Left renal cortex interstitium (tissue), 4 donors: Measurements from ENCODE around the gene DRC1. TPM values are rescaled to one million over a fixed set of nuclear protein-coding genes. Genes with fewer than 3 reads are reported as not detected.

Experiments used
- DNase-seq, 4 donors: peaks; one replicate each; pipeline ENCODE4 v3.0.0-alpha.2; 2013; ENCODE audit warnings: low read depth in 4 of 4, low spot score in 2 of 4, missing footprints in 1 of 4
- polyA plus RNA-seq, 4 donors: library from polyadenylated mRNA; unstranded; fragments of 120-200 nt; gene quantifications; one replicate each; pipeline ENCODE4 v1.2.1, GENCODE V29; 2013; ENCODE audit not compliant: insufficient read length in 4 of 4

The DRC1 gene
- polyA plus RNA-seq, 4 donors, result 2.4 to 3.8 (median 3.0) TPM

GRCh38 chr2:26488463-26489212 lies 86.9 kb downstream of the DRC1 start:
- DNase-seq, result no peak

GRCh38 chr2:26489213-26489850 lies 87.6 kb downstream of the DRC1 start:
- DNase-seq, result no peak

DNA sequence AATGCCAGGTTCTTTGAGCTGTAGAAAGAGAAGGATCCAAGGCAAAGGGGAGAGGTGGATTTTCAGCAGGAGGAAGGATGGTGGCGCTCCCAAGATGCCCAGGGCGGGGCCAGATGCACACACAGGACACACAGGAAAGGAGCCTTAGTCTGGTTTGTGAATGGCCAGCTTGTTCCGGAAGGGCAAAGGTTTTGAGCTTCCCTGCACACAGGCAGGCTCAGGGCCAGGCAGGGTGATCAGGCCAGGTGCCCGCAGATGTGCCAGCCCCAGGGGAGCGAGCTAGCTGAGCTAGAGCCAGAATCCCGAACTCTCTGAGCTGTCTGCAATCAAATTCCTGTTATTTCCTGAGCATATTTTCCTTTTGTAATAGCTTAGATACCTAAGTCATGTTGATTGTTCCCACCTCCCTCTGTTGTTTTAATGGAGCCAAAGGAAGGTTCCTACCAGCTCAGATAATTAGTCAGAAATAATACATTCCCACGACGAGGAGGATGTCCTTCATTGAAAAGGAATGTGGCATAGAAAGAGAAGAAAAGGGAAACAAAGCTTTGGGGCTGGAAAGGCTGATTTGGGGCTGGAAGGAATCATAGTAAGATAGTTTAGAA lies 89.9 kb downstream of the DRC1 start:
- DNase-seq, result no peak

- DNase-seq, result no peak
Measured at GRCh38 chr2:26492749-26493515, 91.2 kb downstream of the DRC1 start.

DNA sequence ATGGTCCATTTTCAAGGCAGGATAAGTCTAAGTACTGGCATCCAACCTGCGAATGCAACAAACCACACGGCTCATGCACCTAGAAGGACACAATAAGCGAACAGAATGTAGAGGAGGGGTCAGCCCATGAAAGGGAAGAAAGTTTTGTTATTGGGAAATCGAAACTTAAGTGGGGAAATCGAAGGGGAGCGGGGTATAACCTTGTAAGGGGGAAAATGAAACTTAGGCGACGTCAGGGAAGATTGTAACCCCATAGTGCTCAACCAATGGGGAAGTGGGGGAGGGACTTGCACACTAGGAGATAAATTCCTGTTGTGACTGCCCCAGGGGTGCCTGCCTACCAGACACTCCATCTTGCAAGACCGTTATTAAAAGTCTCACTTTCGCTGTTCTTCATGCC lies 91.8 kb downstream of the DRC1 start:
- no peak for DNase-seq

DNA sequence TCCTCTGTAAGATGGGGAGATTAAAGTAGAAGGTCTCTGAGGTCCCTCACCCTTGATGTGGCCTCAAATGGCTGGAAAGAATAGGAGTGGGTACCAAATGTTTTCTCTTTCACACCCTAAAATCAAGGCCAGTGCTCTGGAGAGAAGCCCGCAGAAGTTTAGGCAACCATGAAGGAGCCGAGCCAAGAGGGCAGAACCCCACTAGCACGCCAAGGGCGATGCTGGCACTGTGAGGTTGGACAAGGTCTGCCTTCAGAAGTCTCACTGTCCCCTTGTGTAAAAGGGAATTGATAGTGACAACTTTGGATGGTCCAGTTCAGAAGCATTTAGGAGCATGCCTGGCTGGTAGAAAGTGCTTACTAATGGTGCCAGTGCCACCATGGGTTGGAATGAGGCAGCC lies 92.5 kb downstream of the DRC1 start:
- no peak for DNase-seq

DNA sequence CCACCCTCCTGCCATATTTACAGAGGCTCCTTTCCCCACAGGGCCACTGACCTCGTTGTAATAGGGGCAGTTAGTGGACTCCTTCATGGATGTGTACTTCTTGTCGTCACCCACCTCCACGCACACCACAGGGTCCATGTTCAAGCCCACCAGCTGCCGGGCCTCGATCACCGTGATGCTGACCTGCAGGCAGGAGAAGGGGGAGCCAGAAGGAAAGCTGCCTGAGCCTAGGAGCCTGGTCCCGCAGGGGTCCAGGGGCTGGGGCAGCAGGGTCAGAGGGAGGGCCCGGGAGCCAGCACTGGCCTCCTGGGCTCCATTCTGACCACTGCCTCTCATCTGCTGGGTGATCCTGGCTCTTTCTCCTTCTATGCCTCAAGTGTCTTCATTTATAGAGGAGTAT lies 93.2 kb downstream of the DRC1 start:
- no peak for DNase-seq

DNA sequence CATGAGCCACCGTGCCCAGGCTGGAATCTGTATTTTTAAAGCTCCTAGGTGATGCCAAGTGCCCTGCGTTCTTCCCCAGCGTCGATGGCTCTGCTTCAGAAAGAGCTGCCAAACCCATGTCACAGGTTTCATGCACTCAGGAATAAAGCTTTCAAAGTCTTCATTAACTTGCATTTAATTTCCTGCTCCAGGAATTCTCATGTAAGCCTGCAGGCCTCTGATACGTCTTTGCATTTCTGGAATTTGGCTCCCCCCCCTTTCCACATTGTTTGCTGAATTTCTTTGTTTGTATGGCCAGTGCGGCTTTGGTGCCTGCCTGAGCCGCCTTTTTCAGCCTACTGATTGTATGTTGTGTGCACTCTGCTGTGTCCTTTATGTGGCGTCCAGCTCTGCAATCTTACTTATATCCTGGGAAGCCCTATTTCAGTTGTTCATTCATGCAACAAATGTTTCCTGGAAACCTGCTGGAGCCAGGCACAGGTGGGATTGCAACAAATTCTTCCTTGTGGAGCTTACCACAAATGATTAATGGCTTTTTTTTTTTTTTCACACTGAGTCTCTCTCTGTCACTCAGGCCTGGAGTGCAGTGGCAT lies 94.1 kb downstream of the DRC1 start:
- peak; percentile 48 to 66 (median 48) for DNase-seq

DNA sequence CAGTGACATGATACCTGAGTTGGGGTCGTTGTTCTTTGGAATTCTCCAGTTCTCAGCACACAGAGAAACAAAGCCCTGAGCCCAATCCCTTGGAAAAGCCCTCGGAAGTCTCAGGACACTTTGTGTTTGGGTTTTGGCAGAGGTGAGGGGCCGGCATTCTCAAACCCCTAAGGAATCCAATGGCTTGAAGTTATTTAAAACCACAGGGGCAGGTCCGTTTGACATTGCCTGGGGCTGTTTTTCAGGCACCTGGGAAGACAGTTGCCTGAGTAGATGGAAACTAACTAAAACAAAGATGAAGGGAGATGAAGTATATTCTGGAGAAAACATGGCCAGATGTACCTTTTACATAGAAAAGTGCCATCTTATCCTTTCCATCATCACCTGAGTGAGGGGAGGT lies 98.7 kb downstream of the DRC1 start:
- DNase-seq, result no peak

DNA sequence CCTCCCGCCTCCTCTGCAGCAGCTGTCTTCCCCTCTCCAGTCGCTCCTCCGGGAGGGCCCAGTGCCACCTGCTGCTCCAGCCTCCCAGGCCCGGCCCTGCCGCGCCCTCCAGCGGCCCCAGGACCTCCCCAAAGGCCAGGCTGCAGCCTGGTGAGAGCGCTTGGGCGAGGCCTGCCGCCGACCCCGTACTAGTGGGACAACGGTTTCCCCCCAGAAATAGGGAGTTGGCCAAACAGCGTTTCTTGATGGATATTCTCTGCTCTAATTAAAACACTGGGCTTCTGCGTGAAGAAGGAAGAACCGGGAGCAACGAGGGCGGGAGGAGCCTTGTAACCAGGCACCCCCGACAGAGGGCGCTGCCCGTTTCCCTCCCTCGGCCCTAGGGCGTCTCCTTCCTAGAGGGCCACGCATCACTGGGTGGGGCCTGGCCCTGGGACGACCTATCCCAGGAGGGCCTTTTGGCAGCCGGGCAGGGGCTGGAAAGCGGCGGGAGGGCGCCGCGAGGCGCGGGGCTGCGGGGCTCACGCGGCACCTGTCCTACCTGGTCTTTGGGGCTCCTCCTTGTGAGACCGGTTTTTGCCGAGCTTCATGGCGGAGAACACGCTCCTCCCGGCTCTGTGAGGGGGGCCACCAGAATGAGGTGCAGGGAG lies 101.6 kb downstream of the DRC1 start:
- peak; percentile 51 to 77 (median 62) for DNase-seq

DNA sequence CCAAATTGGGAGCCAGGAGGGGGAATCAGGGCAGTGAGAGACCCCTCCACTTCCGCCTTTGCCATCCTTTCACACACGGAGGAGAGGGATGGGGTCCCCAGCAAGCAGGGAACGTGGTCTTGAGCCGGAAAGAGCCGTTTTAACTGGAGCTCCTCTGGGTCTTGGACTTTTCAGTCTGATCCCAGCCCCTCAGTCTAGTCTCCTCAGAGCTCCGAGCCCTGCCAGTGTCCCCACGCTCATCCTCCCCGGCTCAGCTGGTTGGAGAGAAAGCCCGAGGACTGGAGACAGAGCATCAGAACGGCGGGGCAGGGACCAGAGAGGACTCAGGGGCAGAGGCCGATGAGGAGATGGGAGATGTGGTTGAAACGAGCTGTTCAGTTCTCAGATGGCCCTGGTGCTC lies 102.3 kb downstream of the DRC1 start:
- no peak for DNase-seq

GRCh38 chr2:26506279-26506678 lies 104.6 kb downstream of the DRC1 start:
- DNase-seq, result no peak

Other genes starting within 250 kb of the DRC1 start
- 1 to 10 TPM; 5.8 to 9.0 (median 7.8) TPM for gene GAREM2, start 228.8 kb upstream of the DRC1 start, polyA plus RNA-seq
- gene HADHA, start 157.3 kb upstream of the DRC1 start, polyA plus RNA-seq, result 100 to 1,000 TPM; 188 to 240 (median 211) TPM
- 100 to 1,000 TPM; 151 to 194 (median 167) TPM for gene HADHB, start 157.0 kb upstream of the DRC1 start, polyA plus RNA-seq
- 10 to 100 TPM; 18.4 to 27.2 (median 21.0) TPM for gene SELENOI, start 55.8 kb upstream of the DRC1 start, polyA plus RNA-seq
- gene ADGRF3, start 55.1 kb upstream of the DRC1 start, polyA plus RNA-seq, result 1 to 10 TPM; 2.0 to 3.6 (median 2.6) TPM
- under 1 TPM; 0.10 to 0.24 (median 0.20) TPM for gene OTOF, start 76.2 kb downstream of the DRC1 start, polyA plus RNA-seq
- gene CIB4, start 239.4 kb downstream of the DRC1 start, polyA plus RNA-seq, result under 1 TPM in 3 of 4 donors, not detected in 1; 0.33 to 0.81 (median 0.41) TPM